Fibroblast of skin of left biceps (primary cell): Measurements from ENCODE around the gene KCMF1.
A peak's percentile ranks its signal among the peaks of the same experiment; 100 is the strongest.

Experiments used
- DNase-seq, 2 experiments: peaks; one replicate each; pipeline ENCODE4 v3.0.0-alpha.2; 2013; ENCODE audit warnings: low read depth in 2 of 2

Gene KCMF1

DNA sequence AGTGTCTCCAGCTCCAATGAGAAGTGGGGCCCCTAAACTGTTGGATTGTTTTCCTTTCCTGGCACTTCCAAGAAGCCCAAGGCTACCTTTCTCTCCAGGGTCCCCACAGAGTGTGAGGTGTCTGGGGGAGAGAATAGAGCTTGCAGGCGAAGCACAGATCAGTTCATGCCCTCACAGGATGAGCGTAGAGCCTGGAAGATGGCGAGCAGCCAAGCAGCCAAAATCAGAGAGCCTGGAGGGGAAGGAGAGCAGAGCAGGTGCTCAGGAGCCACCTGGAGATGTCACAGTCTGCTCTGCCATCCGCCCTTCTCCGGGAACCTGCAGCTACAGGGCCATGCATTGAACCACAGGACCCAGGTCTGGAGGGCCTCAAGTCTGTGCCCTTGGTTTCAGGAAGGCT, 107.6 kb downstream of the KCMF1 start:
- no peak for DNase-seq

DNA sequence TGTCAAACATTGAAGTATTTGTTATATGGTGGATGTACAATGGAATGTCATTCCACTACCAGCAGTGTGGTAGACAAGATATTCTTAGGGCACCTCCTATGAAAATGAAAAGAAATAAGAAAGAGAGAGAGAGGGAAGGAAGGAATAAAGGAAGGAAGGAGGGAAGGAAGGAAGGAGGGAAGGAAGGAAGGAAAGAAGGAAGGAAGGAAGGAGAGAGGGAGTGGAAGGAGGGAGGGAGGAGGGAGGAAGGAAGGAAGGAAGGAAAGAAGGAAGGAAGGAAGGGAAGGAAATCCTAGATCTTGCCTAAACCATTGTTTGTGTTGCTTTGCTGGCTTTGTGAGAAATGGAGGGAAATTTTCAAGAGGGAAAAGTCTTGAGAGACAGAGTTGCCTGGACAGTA, 112.1 kb downstream of the KCMF1 start:
- DNase-seq, result no peak

DNA sequence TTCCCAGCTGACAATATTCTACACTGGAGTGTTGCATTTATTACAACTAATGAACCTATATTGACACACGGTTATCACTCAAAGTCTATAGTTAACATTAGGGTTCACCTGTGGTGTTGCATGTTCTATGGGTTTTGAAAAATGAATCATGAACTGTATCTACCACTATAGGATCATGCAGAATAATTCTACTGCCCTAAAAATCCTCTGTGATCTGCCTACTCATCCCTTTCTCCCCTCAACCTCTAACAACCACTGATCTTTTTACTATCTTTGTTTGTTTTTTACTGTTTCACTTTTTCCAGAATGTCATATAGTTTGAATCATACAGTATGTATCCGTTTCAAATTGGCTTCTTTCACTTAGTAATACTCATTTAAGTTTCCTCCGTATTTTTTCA, 114.6 kb downstream of the KCMF1 start:
- no peak for DNase-seq

DNA sequence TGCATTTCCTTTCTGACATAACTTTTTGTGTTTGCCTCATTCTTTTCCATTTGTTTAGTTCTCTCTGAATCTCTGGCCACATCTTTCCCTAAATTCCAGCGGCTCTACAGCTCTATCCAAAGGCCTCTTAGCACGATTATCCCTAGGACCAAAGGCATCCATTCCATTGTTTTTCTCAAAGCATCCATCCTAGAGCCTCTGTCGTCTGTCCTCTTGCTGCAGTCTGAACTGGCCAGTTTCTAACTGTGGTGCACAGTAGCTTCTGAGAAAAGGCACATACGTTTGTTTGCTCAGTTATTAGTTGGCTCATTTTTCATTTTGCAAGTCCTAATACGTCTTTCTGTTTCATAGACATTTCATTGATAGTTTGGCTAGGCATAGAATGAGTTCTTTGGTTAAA, 116.6 kb downstream of the KCMF1 start:
- DNase-seq, result no peak

DNA sequence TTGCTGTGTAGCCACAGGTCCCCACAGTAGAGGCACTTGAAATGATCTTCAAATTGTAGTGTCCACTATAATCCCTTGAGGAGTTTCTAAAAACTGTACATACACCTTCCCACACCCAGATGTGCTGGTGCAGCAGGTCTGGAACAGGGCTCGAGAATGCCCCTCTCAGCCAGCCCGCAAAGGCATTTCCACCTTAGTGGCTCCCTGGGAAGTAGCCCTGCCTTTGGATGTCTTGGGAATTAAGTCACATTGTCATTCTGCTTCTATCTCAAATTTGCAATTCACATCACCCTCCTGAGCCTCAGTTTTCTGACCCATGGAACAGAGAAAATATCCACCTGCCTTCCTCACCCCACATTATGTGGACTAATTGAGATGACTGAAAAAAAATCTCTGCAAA, 118.0 kb downstream of the KCMF1 start:
- no peak for DNase-seq

DNA sequence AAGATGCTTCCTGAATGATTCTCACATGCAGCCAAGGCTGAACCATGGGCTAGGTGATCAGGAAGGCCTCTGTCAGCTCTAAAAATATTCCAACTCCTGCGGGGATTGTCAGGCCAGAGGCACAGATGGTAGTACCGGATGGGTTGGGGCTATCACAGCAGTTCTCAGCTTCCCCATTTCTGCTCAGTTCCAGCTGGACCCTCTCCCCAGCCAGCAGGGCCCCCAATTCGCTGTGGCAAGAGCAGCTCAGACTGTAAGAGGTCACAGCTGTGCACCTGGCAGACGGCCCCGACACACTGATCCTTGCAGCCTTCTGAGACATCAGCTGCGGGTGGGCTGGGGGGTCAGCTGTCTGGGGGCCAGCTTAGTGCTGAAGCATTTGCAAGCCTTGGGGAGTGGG, 118.6 kb downstream of the KCMF1 start:
- no peak for DNase-seq

DNA sequence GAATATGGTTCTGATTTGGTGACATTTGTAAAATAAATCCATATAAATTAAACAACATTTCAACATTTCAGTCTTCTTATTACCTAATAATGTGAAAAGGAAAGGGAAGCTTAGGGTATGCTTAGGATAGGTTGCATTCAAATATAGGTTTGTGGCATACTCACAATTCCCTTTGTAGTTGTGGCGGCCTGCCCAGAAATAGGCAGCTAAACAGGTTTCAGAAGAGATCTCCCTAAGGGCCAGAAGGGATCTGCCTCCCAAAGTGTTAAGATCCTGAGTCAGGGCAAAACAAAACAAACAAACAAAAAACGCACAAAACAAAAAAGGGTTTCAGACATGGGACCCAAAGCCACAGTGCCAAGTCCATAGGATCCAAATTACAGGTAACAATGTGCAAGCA, 120.9 kb downstream of the KCMF1 start:
- DNase-seq, result no peak

DNA sequence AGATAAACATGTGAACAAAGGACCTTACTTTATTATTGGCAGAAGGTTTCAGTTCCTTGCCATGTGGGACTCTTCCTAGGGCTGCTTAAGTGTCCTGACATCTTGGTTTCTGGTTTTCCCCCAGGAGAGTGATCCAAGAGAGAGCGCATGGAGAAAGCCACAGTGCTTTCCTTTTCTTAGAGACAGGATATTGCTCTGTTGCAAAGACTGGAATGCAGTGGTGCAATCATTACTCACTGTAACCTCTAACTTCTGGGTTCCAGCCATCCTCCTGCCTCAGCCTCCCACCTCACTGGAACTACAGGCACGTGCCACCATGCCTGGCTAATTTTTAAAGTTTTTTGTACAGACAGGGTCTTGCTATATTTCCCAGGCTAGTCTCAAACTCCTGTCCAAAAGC, 124.1 kb downstream of the KCMF1 start:
- no peak for DNase-seq

DNA sequence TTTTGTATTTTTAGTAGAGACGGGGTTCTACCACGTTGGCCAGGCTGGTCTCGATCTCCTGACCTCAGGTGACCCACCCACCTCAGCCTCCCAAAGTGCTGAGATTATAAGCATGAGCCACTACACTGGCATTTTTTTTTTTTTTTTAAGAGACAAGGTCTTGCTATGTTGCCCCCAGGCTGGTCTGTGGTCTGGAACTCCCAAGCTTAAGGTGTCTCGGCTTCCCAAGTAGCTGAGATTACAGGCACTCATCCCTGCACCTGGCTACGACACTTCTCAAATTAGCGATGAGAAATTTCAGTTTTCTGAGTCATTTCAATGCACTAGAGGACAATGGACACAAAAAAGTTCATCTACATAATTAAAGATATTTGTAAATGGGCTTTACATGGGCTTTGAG, 125.7 kb downstream of the KCMF1 start:
- no peak for DNase-seq

DNA sequence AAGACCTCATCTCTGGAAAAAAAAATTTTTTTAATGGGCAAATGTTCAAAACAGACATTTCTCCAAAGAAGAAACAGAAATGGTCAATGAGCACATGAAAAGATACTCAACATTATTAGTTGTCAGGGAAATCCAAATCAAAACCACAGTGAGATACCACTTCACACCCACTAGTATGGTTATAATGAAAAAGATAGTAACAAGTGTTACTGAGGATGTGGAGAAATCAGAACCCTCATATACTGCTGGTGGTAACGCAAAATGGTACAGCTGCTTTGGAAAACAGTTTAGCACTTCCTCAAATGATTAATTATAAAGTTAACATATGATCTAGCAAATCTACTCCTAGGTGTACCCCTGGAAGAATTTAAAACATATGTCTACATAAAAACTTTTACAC, 133.3 kb downstream of the KCMF1 start:
- no peak for DNase-seq

DNA sequence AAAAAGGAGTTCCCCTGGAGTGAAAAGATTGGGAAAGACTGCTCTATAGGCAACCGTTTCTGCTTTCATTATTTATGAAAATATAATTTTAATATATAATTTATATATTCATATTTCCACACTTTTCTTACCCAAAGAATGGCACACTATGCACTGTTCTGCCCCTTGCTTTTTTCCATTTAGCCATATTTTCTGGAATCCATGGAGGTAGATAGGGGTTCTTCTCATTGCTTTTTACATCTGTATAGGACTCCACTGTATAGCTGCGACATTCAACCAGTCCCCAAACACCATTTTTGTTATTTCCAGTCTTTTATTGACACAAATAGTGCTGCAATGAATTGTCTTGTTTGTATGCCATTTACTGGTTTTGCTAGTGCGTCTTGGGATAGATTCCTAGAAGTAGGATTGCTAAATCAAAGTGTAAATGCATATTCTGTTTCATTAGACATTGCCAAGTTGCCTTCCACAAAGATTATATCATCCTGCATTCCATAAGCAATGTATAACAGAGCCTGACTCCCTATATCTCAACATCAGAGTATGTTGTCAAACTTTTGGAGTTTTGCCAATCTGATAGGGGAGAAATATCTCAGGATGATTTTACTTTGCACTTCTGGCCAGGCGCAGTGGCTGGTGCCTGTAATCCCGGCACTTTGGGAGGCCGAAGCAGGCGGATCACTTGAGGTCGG, 135.7 kb downstream of the KCMF1 start:
- DNase-seq, result peak; percentile 81 to 87
